ENCODE results near the gene PBX3. TPM values are rescaled to one million over a fixed set of nuclear protein-coding genes. Genes with fewer than 3 reads are reported as not detected.

Gene PBX3
- total and polyA plus RNA-seq, 10 donors: 7.2 to 58.4 (median 34.1) TPM

DNA sequence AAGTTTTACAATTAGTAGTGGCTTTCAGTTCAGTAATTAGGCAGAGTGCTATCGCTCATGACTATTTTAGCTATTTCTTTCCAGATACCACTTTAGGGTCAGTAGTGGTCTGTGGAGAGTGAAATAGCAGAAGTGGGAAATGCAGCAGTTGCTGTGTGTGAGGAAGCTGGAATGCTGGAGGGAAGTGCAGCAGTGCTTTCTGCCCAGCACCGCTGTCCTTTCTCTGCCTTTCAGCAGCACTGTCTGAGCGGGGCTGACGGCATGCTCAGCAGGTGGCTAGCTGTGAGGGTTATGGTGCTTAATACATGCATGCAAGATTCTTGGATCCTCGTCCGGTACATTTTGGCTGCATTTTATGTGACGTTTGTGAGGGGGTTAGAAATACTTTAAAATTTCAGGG lies 213.9 kb downstream of the PBX3 start:
- Histone ChIP-seq H3K36me3 (peaks cover 0 to 70% (median 17%) of the 10 kb centered on the region in 6 donors), H3K4me3 (no peak overlapping the region), H3K27me3 (replicated peaks in 1 of 7) (no peaks in the 10 kb centered on the region), H3K27ac (no peak overlapping the region), H3K4me1 (peaks cover 0 to 8% (median 0%) of the 10 kb centered on the region in 6 donors), H3K9me3 (no peaks in the 10 kb centered on the region)
- intact Hi-C loops (cut with DNase I; ENCODE audit: low total_unique reads): no loop called here
- 72 to 82% (median 76%) methylated on average over 7 of the region's 7 CpGs for WGBS, 5 donors
- no peak for DNase-seq
- TF ChIP-seq POLR2A (IDR thresholded peaks at IDR 0.05) (no peak), POLR2AphosphoS5 (IDR thresholded peaks at IDR 0.05) (no peak)
- TF ChIP-seq, protein P1, sequence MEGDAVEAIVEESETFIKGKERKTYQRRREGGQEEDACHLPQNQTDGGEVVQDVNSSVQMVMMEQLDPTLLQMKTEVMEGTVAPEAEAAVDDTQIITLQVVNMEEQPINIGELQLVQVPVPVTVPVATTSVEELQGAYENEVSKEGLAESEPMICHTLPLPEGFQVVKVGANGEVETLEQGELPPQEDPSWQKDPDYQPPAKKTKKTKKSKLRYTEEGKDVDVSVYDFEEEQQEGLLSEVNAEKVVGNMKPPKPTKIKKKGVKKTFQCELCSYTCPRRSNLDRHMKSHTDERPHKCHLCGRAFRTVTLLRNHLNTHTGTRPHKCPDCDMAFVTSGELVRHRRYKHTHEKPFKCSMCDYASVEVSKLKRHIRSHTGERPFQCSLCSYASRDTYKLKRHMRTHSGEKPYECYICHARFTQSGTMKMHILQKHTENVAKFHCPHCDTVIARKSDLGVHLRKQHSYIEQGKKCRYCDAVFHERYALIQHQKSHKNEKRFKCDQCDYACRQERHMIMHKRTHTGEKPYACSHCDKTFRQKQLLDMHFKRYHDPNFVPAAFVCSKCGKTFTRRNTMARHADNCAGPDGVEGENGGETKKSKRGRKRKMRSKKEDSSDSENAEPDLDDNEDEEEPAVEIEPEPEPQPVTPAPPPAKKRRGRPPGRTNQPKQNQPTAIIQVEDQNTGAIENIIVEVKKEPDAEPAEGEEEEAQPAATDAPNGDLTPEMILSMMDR (IDR thresholded peaks at IDR 0.05 in 8 of 11, conservative IDR thresholded peaks at IDR 0.05 in 3 of 11): no peak

DNA sequence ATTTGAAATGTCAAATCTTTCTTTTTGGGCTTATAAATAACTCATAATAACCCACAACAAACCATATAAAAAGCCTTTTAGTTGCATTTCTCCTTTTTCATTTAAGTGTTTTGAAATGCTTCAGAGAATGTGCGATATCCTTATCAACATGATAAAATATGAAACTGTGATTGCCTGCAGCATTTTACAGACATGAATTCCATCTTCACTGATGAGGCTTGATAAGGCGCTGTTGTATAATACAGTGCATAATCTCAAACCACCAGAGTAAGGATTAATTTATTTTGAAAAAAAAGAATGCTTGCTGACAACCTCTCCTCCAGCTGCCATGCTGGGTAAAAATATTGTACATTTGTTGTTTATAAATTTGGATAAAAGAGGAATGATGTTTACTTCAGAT lies 216.8 kb downstream of the PBX3 start:
- no peak for DNase-seq
- 70 to 80% (median 77%) methylated on average over 2 of the region's 2 CpGs for WGBS, 5 donors
- H3K4me3 ChIP-seq: no peak overlapping the region

DNA sequence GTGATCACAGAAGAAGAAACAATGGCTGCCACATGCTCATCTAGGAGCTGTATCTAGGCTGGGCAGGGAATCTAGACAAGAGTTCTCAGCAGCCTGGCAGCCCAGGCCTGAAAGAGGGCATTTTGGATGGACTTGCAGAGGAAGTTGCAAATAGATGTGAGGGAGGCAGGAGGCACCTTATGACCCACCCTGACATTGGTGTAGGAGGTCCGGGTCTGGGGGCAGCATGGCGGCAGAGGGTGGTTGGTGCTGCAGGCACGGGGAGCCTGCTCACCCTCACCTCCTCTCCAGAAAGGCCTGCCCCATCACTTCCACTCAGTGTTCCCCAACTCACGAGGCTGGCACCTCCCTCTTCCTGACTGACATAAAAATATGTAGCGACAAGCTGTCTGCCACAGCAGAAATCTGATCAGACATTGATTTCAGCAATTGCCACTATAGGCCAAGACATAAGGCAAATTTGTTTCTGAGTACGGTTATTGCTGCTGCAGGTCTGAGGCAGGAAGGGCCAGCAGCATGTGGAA lies 217.6 kb downstream of the PBX3 start:
- DNase-seq: no peak
- intact Hi-C loops (cut with DNase I; ENCODE audit: low total_unique reads): no loop called here
- no peaks in the 10 kb centered on the region for H3K9me3 ChIP-seq
- TF ChIP-seq POLR2A (IDR thresholded peaks at IDR 0.05): no peak
- TF ChIP-seq, protein P1 (IDR thresholded peaks at IDR 0.05 in 8 of 11, conservative IDR thresholded peaks at IDR 0.05 in 3 of 11): no peak
- TF ChIP-seq POLR2AphosphoS5 (IDR thresholded peaks at IDR 0.05): no peak
- H3K27me3 ChIP-seq (replicated peaks in 1 of 7): no peaks in the 10 kb centered on the region
- 85 to 92% (median 88%) methylated on average over 6 of the region's 6 CpGs for WGBS, 5 donors
- peaks cover 0 to 8% (median 0%) of the 10 kb centered on the region in 6 donors for H3K4me1 ChIP-seq
- H3K27ac ChIP-seq: no peak overlapping the region
- H3K4me3 ChIP-seq: no peak overlapping the region
- H3K36me3 ChIP-seq: peaks cover 0 to 76% (median 17%) of the 10 kb centered on the region in 6 donors

More for the DNA sequence above, 216.8 kb downstream of the PBX3 start:
- H3K27me3 ChIP-seq (replicated peaks in 1 of 7): no peaks in the 10 kb centered on the region
- H3K4me1 ChIP-seq: peaks cover 0 to 8% (median 0%) of the 10 kb centered on the region in 6 donors
- intact Hi-C loops (cut with DNase I; ENCODE audit: low total_unique reads): no loop called here
- H3K27ac ChIP-seq: no peak overlapping the region
- no peaks in the 10 kb centered on the region for H3K9me3 ChIP-seq
- TF ChIP-seq POLR2AphosphoS5 (IDR thresholded peaks at IDR 0.05) (no peak), POLR2A (IDR thresholded peaks at IDR 0.05) (no peak)
- TF ChIP-seq, protein P1 (IDR thresholded peaks at IDR 0.05 in 8 of 11, conservative IDR thresholded peaks at IDR 0.05 in 3 of 11): no peak
- H3K36me3 ChIP-seq: peaks cover 0 to 76% (median 17%) of the 10 kb centered on the region in 6 donors

DNA sequence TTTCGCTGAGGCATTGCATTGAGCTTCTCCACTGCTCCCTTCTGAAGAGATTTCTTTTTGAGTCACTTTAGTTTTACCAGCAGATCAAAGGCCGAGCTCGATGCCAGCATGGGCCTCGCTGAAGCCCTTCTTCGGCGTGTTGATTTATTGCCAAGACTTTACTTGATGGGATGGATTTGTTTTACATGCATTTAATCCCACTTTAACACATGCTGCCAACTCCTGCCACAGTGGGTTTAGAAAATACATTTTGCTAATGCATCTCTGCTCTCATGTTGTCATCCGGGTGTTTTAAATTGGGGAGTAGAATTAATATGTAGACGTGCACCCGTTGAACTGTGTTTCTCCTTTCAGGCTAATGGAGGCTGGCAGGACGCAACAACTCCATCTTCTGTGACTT lies 218.3 kb downstream of the PBX3 start:
- peaks cover 0 to 8% (median 0%) of the 10 kb centered on the region in 6 donors for H3K4me1 ChIP-seq
- H3K36me3 ChIP-seq: peaks cover 0 to 73% (median 17%) of the 10 kb centered on the region in 6 donors
- no peak for DNase-seq
- no peak for TF ChIP-seq POLR2A (IDR thresholded peaks at IDR 0.05)
- no peaks in the 10 kb centered on the region for H3K9me3 ChIP-seq
- intact Hi-C loops (cut with DNase I; ENCODE audit: low total_unique reads): no loop called here
- H3K27me3 ChIP-seq (replicated peaks in 1 of 7): no peaks in the 10 kb centered on the region
- no peak overlapping the region for H3K27ac ChIP-seq
- WGBS, 5 donors: 89 to 95% (median 92%) methylated on average over 10 of the region's 10 CpGs
- H3K4me3 ChIP-seq: no peak overlapping the region
